ENCODE data around the gene ICE2. TPM values are rescaled to one million over a fixed set of nuclear protein-coding genes. Genes with fewer than 3 reads are reported as not detected.

Gene ICE2
- 18.0 and 19.0 TPM in 2 replicates for polyA plus RNA-seq (2012; rRNA removed)
- 18.4 and 20.3 TPM in 2 replicates for polyA plus RNA-seq (2012; cell fraction: cytosol; rRNA removed)
- 13.9 and 36.6 TPM in 2 replicates for polyA plus RNA-seq (2012; cell fraction: nucleus; rRNA removed)

- no peaks in the 10 kb centered on the region for H3K27me3 ChIP-seq (ENCODE audit: insufficient read depth)
- peaks cover 7% of the 10 kb centered on the region for H3F3A ChIP-seq (replicated peaks; ENCODE audit: insufficient read depth)
- H4K20me1 ChIP-seq (ENCODE audit: insufficient read depth), result no peaks in the 10 kb centered on the region
- peaks cover 14 to 20% of the 10 kb centered on the region in 2 experiments; a peak in 3 of 4 replicates for H3K4me1 ChIP-seq (ENCODE audit: control insufficient read depth in 1 of 2, insufficient read depth in 2 of 2, low read depth in 1 of 2, low read length in 1 of 2)
- peak within 1 kb of the TSS; percentile 96 for H3K9ac ChIP-seq
- H3K9me3 ChIP-seq, result no peaks in the 10 kb centered on the region
- peaks cover 39% of the 10 kb centered on the region for H3K79me2 ChIP-seq (ENCODE audit: insufficient read depth)
- CTCF ChIA-PET, result interaction anchor here (1.2 to 3.4 kb wide), 2 partner anchors 28 to 42 kb away, joined by 3 to 11 read pairs; no protein-coding TSS in a partner anchor
- POLR2A ChIA-PET, result interaction anchor here (1.3 kb wide), 1 partner anchor 52 kb away, joined by 5 read pairs; no protein-coding TSS in a partner anchor
- WGBS (ENCODE audit: low lambda C conversion rate), result under 1% methylated on average over 51 of the region's 57 CpGs
- peak within 1 kb of the TSS; percentile 85 to 94 for H3K27ac ChIP-seq (ENCODE audit: low read depth in 2 of 2, low read length in 1 of 2)
- H3K36me3 ChIP-seq (replicated peaks in 1 of 2; ENCODE audit: control insufficient read depth in 1 of 2, insufficient read depth in 2 of 2, low read length in 1 of 2), result peaks cover 24% of the 10 kb centered on the region in 2 experiments
- peak; percentile 90 for DNase-seq
- H3K4me2 ChIP-seq, result peak within 1 kb of the TSS; percentile 87
- H3K4me3 ChIP-seq (ENCODE audit: low read depth in 2 of 2, low read length in 1 of 2), result peak within 1 kb of the TSS; percentile 86 to 96
- H2AFZ ChIP-seq (ENCODE audit: low read depth), result peak within 1 kb of the TSS; percentile 86
- no peaks in the 10 kb centered on the region for H3K9me2 ChIP-seq
- peak; percentile 82 for TF ChIP-seq TAF1 (IDR thresholded peaks at IDR 0.05; ENCODE audit: borderline replicate concordance, low read depth, low read length)
- peak; percentile 76; the same call in 1 of the 2 replicates for TF ChIP-seq SIN3A (IDR thresholded peaks at IDR 0.05; ENCODE audit: borderline replicate concordance, low read depth, low read length)
- no peak for TF ChIP-seq CHD2 (IDR thresholded peaks at IDR 0.05; ENCODE audit: low read length, partially characterized antibody)
- no peak for TF ChIP-seq RXRA (IDR thresholded peaks at IDR 0.05; ENCODE audit: borderline replicate concordance, low read depth)
- TF ChIP-seq RCOR1 (IDR thresholded peaks at IDR 0.05; ENCODE audit: low read length), result no peak
- peak; percentile 68 for TF ChIP-seq ELF1 (IDR thresholded peaks at IDR 0.05)
- no peak for TF ChIP-seq MEF2A (IDR thresholded peaks at IDR 0.05; ENCODE audit: borderline replicate concordance, low read depth)
- TF ChIP-seq CTCF (IDR thresholded peaks at IDR 0.05), result no peak
- TF ChIP-seq EZH2phosphoT487 (IDR thresholded peaks at IDR 0.05; ENCODE audit: borderline replicate concordance, low read depth), result no peak
- peak; percentile 91 for TF ChIP-seq YY1 (IDR thresholded peaks at IDR 0.05; ENCODE audit: low read depth)
- no peak for TF ChIP-seq ZBTB33 (IDR thresholded peaks at IDR 0.05; ENCODE audit: borderline replicate concordance, low read depth)
- TF ChIP-seq NFIC (IDR thresholded peaks at IDR 0.05; ENCODE audit: borderline replicate concordance), result peak; percentile 47; the same call in 1 of the 2 replicates
- no peak for TF ChIP-seq GATA2 (CRISPR knock-in tag; IDR thresholded peaks at IDR 0.05)
- no peak for TF ChIP-seq USF1 (IDR thresholded peaks at IDR 0.05; ENCODE audit: borderline replicate concordance, low read depth)
- peak; percentile 88 for TF ChIP-seq MXI1 (IDR thresholded peaks at IDR 0.05; ENCODE audit: low read depth, low read length)
- TF ChIP-seq EP300 (IDR thresholded peaks at IDR 0.05; ENCODE audit: borderline replicate concordance in 1 of 2, low read depth in 1 of 2, low read length in 1 of 2), result no peak
- no peak for TF ChIP-seq JUND (IDR thresholded peaks at IDR 0.05)
- TF ChIP-seq IRF3 (IDR thresholded peaks at IDR 0.05; ENCODE audit: low read depth, low read length), result no peak
- no peak for TF ChIP-seq SMC3 (IDR thresholded peaks at IDR 0.05; ENCODE audit: low read depth, low read length)
- TF ChIP-seq REST (IDR thresholded peaks at IDR 0.05; ENCODE audit: low read depth, low read length), result 0 out of 2 replicates have a peak, but pooled peaks have one; percentile 56
- peak; percentile 22; the same call in 1 of the 2 replicates for TF ChIP-seq TCF12 (IDR thresholded peaks at IDR 0.05)
- TF ChIP-seq GABPA (IDR thresholded peaks at IDR 0.05; ENCODE audit: low read depth), result peak; percentile 57
These were observed at the start of gene ICE2 for GRCh38 chr15:60478566-60479360. ICE2 (minus strand) TSS chr15:60479142; CDS start chr15:60477977, 1,165 bp downstream.
